BLaER1 treated with 17β-estradiol and CSF1 and Interleukin-3, amounts not matched to agents 10 nM and 100 nM (cell line): ENCODE results near the gene TGDS.

Source experiments
- H3K27ac ChIP-seq, 11 experiments: shearing (Covaris generic); formaldehyde crosslinking; 2 replicates each; pipeline ENCODE4 v1.8.1; 2022
- H3K27me3 ChIP-seq, 11 experiments: shearing (Covaris generic); formaldehyde crosslinking; 2 replicates each; pipeline ENCODE4 v1.8.1; 2022
- H3K36me3 ChIP-seq, 11 experiments: shearing (Covaris generic); formaldehyde crosslinking; 2 replicates each; pipeline ENCODE4 v1.8.1; 2022
- H3K4me1 ChIP-seq, 10 experiments: shearing (Covaris generic); formaldehyde crosslinking; 2 replicates each; pipeline ENCODE4 v1.8.1; 2022
- H3K4me2 ChIP-seq, 11 experiments: shearing (Covaris generic); formaldehyde crosslinking; 2 replicates each; pipeline ENCODE4 v1.8.1; 2022
- H3K4me3 ChIP-seq, 10 experiments: shearing (Covaris generic); formaldehyde crosslinking; 2 replicates each; pipeline ENCODE4 v1.8.1; 2022
- H3K9ac ChIP-seq, 11 experiments: shearing (Covaris generic); formaldehyde crosslinking; 2 replicates each; pipeline ENCODE4 v1.8.1; 2022
- H3K9me3 ChIP-seq, 11 experiments: shearing (Covaris generic); formaldehyde crosslinking; replicated peaks in 1 of 11; 2 replicates each; pipeline ENCODE4 v1.8.1; 2022
- H4K20me1 ChIP-seq, 11 experiments: shearing (Covaris generic); formaldehyde crosslinking; 2 replicates each; pipeline ENCODE4 v1.8.1; 2022
- Cebpa-rat ChIP-seq, 11 experiments: shearing (Covaris generic); IDR thresholded peaks; 2 replicates each; pipeline ENCODE4 v1.8.1; 2022

The TGDS gene

DNA sequence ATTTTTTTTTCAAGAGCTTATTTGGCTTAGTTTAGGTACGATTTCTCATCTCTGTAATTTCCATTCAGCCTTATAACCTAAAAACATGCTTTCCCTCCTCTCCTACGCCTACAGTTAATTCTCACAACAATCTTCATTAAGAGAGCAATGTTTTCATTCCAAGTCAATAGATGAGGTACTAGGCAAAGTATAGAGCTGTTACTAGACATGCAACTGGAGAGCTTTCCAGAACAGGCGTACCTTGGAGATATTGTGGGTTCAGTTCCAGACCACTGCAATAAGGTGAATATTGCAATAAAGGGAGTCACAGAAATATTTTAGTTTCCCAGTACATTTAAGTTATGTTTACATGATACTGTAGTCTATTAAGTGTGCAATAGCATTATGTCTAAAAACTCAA, 34.8 kb downstream of the TGDS start:
- H3K4me2 ChIP-seq: no peak overlapping the region
- H3K9ac ChIP-seq: no peak overlapping the region
- no peaks in the 10 kb centered on the region for H3K27me3 ChIP-seq
- H4K20me1 ChIP-seq: no peaks in the 10 kb centered on the region
- no peak for TF ChIP-seq Cebpa-rat (IDR thresholded peaks at IDR 0.05)
- no peak overlapping the region for H3K27ac ChIP-seq
- H3K4me3 ChIP-seq: no peak overlapping the region
- H3K4me1 ChIP-seq: peaks cover 0 to 26% (median 12%) of the 10 kb centered on the region in 10 experiments; a peak in 10 of 20 replicates
- H3K9me3 ChIP-seq: peaks cover 6 to 22% (median 9%) of the 10 kb centered on the region in 11 experiments; a peak in 18 of 22 replicates
- H3K36me3 ChIP-seq: peaks cover 0 to 16% (median 11%) of the 10 kb centered on the region in 11 experiments; a peak in 10 of 22 replicates

DNA sequence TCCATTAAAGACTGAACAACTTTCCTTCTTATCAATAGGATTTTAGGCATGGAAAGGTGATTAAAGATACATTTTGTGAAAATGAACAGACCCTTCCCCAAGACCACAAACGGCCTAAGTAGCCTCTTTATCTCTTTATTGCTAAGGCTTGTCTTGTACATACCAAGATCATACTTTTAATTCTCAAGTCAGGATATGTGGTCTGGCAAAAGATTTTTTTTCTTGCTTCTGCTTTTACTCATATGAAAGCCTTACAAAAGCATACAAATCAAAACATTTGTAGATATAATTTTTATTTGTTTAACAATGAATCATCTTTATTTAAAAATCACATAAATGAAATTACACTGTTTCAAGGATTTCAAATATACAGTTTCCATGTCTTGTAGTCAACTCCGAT, 35.8 kb downstream of the TGDS start:
- TF ChIP-seq Cebpa-rat (IDR thresholded peaks at IDR 0.05): no peak
- no peak overlapping the region for H3K4me3 ChIP-seq
- no peak overlapping the region for H3K9ac ChIP-seq
- peak overlapping the region in 5 of 11 experiments; percentile 27 to 59 (median 32); a peak in 7 of 22 replicates for H3K4me2 ChIP-seq
- no peak overlapping the region for H3K27ac ChIP-seq
- H3K4me1 ChIP-seq: peaks cover 0 to 26% (median 12%) of the 10 kb centered on the region in 10 experiments; a peak in 10 of 20 replicates
- peaks cover 6 to 22% (median 9%) of the 10 kb centered on the region in 11 experiments; a peak in 18 of 22 replicates for H3K9me3 ChIP-seq
- no peaks in the 10 kb centered on the region for H4K20me1 ChIP-seq
- H3K36me3 ChIP-seq: peaks cover 0 to 16% (median 11%) of the 10 kb centered on the region in 11 experiments; a peak in 10 of 22 replicates
- no peaks in the 10 kb centered on the region for H3K27me3 ChIP-seq

DNA sequence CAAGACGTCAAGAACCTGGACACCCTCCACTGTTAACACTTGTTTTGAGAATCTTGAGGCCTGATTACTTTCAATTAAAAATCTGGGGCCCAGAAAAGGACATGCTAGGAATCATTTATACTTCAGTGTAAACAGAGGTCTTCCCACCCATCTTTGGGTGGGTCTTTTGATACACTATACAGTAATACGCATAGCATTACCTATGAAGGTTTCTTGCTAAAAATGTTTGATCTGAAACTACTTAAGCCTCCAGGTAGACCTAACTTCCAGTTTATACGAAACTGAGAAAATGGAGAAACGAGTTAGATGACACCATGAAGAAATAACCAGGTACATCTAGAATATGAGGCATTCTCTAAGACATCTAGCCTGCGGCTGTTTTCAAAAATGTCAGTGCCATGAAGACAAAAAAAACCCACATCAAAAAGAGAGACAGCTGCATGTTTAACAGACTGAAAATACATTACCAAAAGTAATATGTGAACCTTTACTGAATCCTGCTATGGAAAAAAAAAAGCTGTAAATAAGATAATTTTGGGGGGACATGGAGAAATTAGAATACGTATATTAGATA, 36.6 kb downstream of the TGDS start:
- H3K4me1 ChIP-seq: peaks cover 0 to 26% (median 12%) of the 10 kb centered on the region in 10 experiments; a peak in 10 of 20 replicates
- no peak for TF ChIP-seq Cebpa-rat (IDR thresholded peaks at IDR 0.05)
- no peak overlapping the region for H3K4me3 ChIP-seq

DNA sequence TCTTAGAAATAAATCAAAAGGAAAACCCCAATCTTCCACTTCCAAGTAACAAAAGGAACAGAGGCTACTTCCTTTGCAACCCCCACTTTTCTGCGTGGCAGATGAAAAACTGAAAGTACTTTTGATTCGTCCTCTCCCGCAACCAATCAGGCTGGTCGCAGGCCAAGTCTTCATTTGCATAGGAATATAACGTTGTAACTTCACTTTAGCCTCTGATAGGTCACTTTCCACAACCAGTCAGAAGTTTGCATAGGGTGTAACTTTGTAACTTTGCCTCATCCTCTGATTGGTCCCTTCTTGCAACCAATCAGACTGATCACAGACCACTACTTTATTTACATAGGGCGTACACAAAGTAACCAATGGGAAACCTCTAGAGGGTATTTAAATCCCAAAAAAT, 37.2 kb downstream of the TGDS start:
- Histone ChIP-seq H3K27ac (no peak overlapping the region), H3K36me3 (peaks cover 0 to 16% (median 9%) of the 10 kb centered on the region in 11 experiments; a peak in 10 of 22 replicates), H3K27me3 (no peaks in the 10 kb centered on the region), H3K4me2 (peak overlapping the region in 6 of 11 experiments; percentile 27 to 59 (median 34); a peak in 8 of 22 replicates), H3K4me3 (peak overlapping the region in 1 of 10 experiments; percentile 4; a peak in 1 of 20 replicates), H3K9me3 (peaks cover 6 to 22% (median 9%) of the 10 kb centered on the region in 11 experiments; a peak in 18 of 22 replicates), H4K20me1 (no peaks in the 10 kb centered on the region), H3K9ac (no peak overlapping the region), H3K4me1 (peaks cover 0 to 26% (median 12%) of the 10 kb centered on the region in 10 experiments; a peak in 10 of 20 replicates)
- no peak for TF ChIP-seq Cebpa-rat (IDR thresholded peaks at IDR 0.05)

More for the DNA sequence above, 36.6 kb downstream of the TGDS start:
- Histone ChIP-seq H3K4me2 (peak overlapping the region in 6 of 11 experiments; percentile 27 to 59 (median 34); a peak in 9 of 22 replicates), H4K20me1 (no peaks in the 10 kb centered on the region), H3K27me3 (no peaks in the 10 kb centered on the region), H3K9ac (no peak overlapping the region; a peak in 1 of 22 replicates), H3K36me3 (peaks cover 0 to 16% (median 11%) of the 10 kb centered on the region in 11 experiments; a peak in 10 of 22 replicates), H3K27ac (no peak overlapping the region), H3K9me3 (peaks cover 6 to 22% (median 9%) of the 10 kb centered on the region in 11 experiments; a peak in 18 of 22 replicates)

DNA sequence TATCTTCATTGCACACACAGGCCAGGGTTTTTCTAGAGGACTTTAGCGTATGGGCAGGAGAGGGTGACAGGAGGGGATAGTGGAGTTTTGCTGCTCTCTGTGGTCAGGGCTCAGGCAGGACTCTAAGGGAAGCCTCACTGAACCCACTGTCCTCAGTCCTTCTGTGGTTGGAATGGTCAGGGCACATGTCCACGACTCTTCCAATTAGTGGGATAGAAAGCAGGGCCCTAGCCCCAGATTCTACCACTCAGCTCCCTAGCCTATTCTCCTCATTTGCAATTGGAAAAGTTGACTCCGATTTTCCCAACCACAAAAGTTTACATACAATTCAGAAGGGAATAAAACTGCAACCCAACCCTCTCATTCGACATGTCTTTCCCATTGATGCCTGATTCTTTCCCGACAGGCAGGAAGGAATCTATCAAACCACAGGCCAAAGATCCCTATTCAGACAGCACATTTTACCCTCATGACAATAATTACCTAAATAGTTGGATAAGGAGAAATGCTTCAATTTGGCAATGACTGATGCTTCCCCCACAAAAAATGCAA, 38.2 kb downstream of the TGDS start:
- Histone ChIP-seq H3K27ac (no peak overlapping the region), H3K9me3 (peaks cover 6 to 16% (median 9%) of the 10 kb centered on the region in 11 experiments; a peak in 18 of 22 replicates), H3K4me1 (peaks cover 0 to 26% (median 12%) of the 10 kb centered on the region in 10 experiments; a peak in 10 of 20 replicates), H3K4me3 (no peak overlapping the region), H3K27me3 (no peaks in the 10 kb centered on the region), H3K36me3 (peaks cover 0 to 7% (median under 1%) of the 10 kb centered on the region in 11 experiments; a peak in 9 of 22 replicates), H3K4me2 (no peak overlapping the region), H3K9ac (no peak overlapping the region), H4K20me1 (no peaks in the 10 kb centered on the region)
- no peak for TF ChIP-seq Cebpa-rat (IDR thresholded peaks at IDR 0.05)

DNA sequence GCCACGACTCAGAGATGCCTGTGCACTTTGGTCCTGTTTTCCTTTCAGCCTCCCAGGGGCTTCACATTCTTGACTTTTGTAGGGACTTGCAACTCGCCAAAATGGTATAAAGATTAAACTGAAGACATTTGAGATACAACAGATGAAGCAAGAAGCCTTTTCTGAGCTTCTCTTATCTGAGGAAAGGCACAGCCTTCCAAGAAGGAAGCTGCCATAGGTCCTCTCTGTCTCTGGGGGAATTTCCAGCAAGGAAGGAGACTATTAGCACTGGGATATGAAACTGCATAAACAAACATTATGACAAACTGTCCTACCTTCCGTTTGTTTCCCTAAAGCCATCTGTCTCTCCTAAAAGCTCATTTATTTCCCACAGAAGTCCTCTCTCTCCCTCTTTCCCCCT, 39.3 kb downstream of the TGDS start:
- Histone ChIP-seq H3K27ac (no peak overlapping the region), H3K36me3 (no peaks in the 10 kb centered on the region), H4K20me1 (no peaks in the 10 kb centered on the region), H3K4me2 (no peak overlapping the region), H3K4me1 (peaks cover 0 to 26% (median 12%) of the 10 kb centered on the region in 10 experiments; a peak in 10 of 20 replicates), H3K9me3 (peaks cover 6 to 15% (median 9%) of the 10 kb centered on the region in 11 experiments; a peak in 18 of 22 replicates), H3K27me3 (no peaks in the 10 kb centered on the region), H3K4me3 (no peak overlapping the region), H3K9ac (no peak overlapping the region)
- no peak for TF ChIP-seq Cebpa-rat (IDR thresholded peaks at IDR 0.05)

DNA sequence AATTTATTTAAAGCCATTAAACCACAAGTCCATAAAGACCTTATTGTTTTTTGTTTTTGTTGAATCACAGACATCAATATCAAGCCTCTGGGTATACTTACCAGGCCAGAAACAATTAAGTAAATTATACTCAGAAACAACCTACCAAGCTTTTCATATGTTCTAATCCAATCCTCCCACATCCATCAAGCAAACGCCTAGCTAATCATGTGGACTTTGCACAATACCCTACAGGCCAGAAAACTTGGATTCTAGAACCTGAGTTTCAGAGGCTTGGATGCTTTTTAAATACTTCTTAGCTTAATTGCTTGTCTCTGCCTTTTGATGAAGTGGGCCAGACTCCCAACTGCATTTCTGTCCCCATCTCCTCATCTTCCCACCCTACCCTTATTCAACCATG, 39.9 kb downstream of the TGDS start:
- no peak for TF ChIP-seq Cebpa-rat (IDR thresholded peaks at IDR 0.05)

DNA sequence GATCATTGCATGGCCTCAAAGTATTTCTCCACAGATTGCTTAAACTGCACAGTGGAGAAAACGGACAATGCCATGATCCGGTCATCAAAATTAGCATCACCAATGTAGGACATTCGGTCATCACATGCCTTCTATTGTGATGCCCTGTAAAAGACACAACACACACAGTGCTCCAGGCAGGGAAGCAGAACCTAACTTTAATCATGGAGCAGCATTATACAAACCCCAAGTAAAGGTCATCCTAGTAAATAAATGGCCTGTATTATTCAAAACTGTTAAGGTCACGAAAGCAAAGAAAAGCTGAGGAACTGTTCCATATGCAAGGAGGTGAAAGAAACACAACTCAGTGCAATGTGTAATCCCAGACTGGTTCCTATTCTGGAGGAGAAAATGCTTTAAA, 42.2 kb downstream of the TGDS start:
- peaks cover 4 to 12% (median 7%) of the 10 kb centered on the region in 11 experiments; a peak in 18 of 22 replicates for H3K9me3 ChIP-seq
- H3K4me3 ChIP-seq: no peak overlapping the region
- peaks cover 0 to 18% (median 6%) of the 10 kb centered on the region in 10 experiments; a peak in 12 of 20 replicates for H3K4me1 ChIP-seq
- no peaks in the 10 kb centered on the region for H4K20me1 ChIP-seq
- no peak overlapping the region for H3K27ac ChIP-seq
- no peak overlapping the region for H3K4me2 ChIP-seq
- TF ChIP-seq Cebpa-rat (IDR thresholded peaks at IDR 0.05): no peak
- H3K36me3 ChIP-seq: no peaks in the 10 kb centered on the region
- no peak overlapping the region for H3K9ac ChIP-seq
- H3K27me3 ChIP-seq: no peaks in the 10 kb centered on the region

More for the DNA sequence above, 39.9 kb downstream of the TGDS start:
- Histone ChIP-seq H4K20me1 (no peaks in the 10 kb centered on the region), H3K27ac (no peak overlapping the region), H3K4me2 (no peak overlapping the region), H3K27me3 (no peaks in the 10 kb centered on the region), H3K4me3 (no peak overlapping the region), H3K9ac (no peak overlapping the region), H3K4me1 (peaks cover 0 to 26% (median 12%) of the 10 kb centered on the region in 10 experiments; a peak in 10 of 20 replicates), H3K9me3 (peaks cover 6 to 15% (median 9%) of the 10 kb centered on the region in 11 experiments; a peak in 18 of 22 replicates), H3K36me3 (no peaks in the 10 kb centered on the region)

DNA sequence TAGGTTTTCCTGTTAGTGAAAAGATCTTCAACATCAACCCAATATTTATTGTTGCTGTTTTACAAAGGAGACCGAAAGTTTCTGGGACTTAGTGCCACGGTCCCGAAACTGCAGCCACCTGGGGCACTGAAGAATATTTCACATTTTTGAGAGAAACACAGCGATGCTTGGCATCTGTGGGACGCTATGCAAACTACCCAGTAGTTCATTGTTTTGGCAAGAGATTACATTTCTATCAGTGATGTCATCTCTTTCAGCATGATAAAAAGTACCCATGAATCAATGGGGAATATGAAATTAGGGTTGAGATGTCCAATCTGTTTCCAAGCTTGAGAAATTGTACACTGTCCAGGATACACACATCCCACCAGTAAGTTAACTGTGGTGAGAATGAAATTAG, 43.9 kb downstream of the TGDS start:
- no peak for TF ChIP-seq Cebpa-rat (IDR thresholded peaks at IDR 0.05)
- no peaks in the 10 kb centered on the region for H3K9me3 ChIP-seq
- no peak overlapping the region for H3K27ac ChIP-seq
- no peaks in the 10 kb centered on the region for H3K27me3 ChIP-seq
- no peaks in the 10 kb centered on the region for H3K36me3 ChIP-seq
- no peak overlapping the region for H3K4me2 ChIP-seq
- H3K4me1 ChIP-seq: peaks cover 11 to 26% (median 17%) of the 10 kb centered on the region in 10 experiments
- H4K20me1 ChIP-seq: no peaks in the 10 kb centered on the region
- no peak overlapping the region for H3K9ac ChIP-seq
- no peak overlapping the region for H3K4me3 ChIP-seq
